Neural cell (in vitro differentiated cells): ENCODE measurements around the gene GNG7.

Experiments used
- CTCF ChIP-seq: fragments of 450-650 bp; IDR thresholded peaks from 2 replicates; pipeline ENCODE4 v1.5.1; 2014; ENCODE audit warnings: antibody characterized with exemption, mild to moderate bottlenecking, moderate library complexity; ENCODE audit not compliant: poor library complexity, severe bottlenecking
- EP300 ChIP-seq: fragments of 450-650 bp; conservative IDR thresholded peaks from 2 replicates; pipeline ENCODE4 v1.6.1; 2014; ENCODE audit warnings: antibody characterized with exemption, mild to moderate bottlenecking, moderate library complexity; ENCODE audit not compliant: poor library complexity, severe bottlenecking
- EZH2 ChIP-seq: fragments of 200-600, 300-800 bp; shearing (Covaris generic), sonication (generic); IDR thresholded peaks from 2 replicates; pipeline ENCODE4 v1.6.1; 2014; ENCODE audit warnings: antibody characterized with exemption, low read length, borderline replicate concordance, mild to moderate bottlenecking; ENCODE audit not compliant: insufficient read depth, poor library complexity, severe bottlenecking
- MXI1 ChIP-seq: fragments of 450-650 bp; conservative IDR thresholded peaks from 2 replicates; pipeline ENCODE4 v1.6.1; 2014; ENCODE audit warnings: antibody characterized with exemption, mild to moderate bottlenecking; ENCODE audit not compliant: poor library complexity, severe bottlenecking
- RAD21 ChIP-seq: fragments of 450-650 bp; conservative IDR thresholded peaks from 2 replicates; pipeline ENCODE4 v1.6.1; 2014; ENCODE audit warnings: antibody characterized with exemption, mild to moderate bottlenecking, moderate library complexity
- TAF1 ChIP-seq: IDR thresholded peaks from 2 replicates; pipeline ENCODE4 v1.6.1; 2012; ENCODE audit warnings: low read depth
- TF ChIP-seq, protein P1 (sequence below): IDR thresholded peaks from 2 replicates; pipeline ENCODE4 v1.6.1; 2012; ENCODE audit warnings: borderline replicate concordance

DNA sequence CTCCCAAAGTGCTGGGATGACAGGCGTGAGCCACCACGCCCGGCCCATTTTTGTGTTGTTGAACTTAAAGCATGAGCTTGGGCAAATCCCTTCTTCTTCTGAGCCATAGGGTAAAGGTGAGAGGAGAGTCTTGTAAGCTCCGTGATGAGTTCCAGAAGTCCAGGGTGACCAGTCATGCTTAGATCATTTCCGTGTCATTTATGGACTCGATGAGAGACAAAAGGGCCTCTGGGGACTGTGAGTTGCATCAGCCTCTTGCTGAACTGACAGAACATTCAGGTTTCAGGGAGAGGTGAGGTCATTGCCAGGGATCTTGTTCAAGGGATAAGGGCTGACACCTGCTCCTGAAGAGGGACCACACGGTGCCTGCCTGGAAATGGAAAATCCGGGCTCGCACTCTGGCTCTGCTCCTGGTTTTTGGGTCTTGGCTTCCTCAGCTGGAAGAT, 173.0 kb downstream of the GNG7 start:
- TF ChIP-seq EZH2 (no peak), CTCF (no peak), EP300 (no peak), TAF1 (no peak), RAD21 (no peak), MXI1 (no peak)
- TF ChIP-seq, protein P1, sequence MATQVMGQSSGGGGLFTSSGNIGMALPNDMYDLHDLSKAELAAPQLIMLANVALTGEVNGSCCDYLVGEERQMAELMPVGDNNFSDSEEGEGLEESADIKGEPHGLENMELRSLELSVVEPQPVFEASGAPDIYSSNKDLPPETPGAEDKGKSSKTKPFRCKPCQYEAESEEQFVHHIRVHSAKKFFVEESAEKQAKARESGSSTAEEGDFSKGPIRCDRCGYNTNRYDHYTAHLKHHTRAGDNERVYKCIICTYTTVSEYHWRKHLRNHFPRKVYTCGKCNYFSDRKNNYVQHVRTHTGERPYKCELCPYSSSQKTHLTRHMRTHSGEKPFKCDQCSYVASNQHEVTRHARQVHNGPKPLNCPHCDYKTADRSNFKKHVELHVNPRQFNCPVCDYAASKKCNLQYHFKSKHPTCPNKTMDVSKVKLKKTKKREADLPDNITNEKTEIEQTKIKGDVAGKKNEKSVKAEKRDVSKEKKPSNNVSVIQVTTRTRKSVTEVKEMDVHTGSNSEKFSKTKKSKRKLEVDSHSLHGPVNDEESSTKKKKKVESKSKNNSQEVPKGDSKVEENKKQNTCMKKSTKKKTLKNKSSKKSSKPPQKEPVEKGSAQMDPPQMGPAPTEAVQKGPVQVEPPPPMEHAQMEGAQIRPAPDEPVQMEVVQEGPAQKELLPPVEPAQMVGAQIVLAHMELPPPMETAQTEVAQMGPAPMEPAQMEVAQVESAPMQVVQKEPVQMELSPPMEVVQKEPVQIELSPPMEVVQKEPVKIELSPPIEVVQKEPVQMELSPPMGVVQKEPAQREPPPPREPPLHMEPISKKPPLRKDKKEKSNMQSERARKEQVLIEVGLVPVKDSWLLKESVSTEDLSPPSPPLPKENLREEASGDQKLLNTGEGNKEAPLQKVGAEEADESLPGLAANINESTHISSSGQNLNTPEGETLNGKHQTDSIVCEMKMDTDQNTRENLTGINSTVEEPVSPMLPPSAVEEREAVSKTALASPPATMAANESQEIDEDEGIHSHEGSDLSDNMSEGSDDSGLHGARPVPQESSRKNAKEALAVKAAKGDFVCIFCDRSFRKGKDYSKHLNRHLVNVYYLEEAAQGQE = no peak
